ENCODE measurements around the gene SIGLEC8. TPM values are rescaled to one million over a fixed set of nuclear protein-coding genes. Genes with fewer than 3 reads are reported as not detected.
"Not testable (repeated sequence)": the region's sequence is repeated elsewhere in the genome, so short reads cannot be mapped to it uniquely, and the experiment has no call there.

The SIGLEC8 gene
- total RNA-seq, 1 experiment from 2014 or later, result not detected

DNA sequence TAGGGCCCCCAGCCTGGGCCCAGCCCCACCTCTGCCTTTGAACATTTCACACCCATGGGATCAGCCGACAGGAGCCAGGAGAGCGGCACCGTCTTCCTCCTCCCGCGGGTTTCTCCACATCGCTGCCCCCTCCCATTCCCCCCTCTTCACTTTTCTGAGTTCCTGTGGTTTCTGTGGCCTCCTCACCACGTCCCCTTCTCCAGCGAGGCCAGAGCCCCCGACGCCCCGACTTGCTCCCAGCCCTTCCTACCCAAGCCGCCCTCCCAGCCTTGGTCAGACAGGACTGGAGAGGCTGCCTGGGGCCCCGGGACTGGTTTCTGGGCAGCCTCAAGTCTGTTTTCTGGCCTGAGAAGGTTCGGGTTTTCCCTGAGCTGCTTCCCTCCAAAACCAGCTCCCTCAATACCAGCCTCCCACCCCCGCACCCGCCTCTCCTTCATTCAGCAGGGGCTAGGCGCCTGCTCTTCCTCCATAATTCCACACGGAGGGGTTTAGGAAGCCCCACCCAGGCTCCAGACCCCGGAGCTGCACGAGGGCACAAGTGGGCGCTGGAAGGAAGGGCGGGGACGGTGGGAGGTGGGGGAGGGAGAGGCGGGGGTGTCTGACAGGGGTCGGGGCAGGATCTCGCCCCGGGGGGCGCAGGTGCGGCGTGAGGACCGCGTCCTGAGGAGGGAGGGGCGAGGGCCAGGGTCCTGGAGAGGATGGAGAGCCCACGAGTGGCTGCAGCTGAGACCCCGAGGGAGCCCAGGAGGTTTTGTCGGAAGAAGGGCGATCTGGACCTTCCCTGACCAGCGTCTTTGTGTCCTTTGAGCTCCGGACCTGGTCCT is 36.8 kb downstream of the SIGLEC8 start:
- Histone ChIP-seq H3K36me3 (ENCODE audit: control insufficient read depth, insufficient read depth, low read length) (no peaks in the 10 kb centered on the region), H3K9me3 (no peaks in the 10 kb centered on the region), H3K27me3 (replicated peaks; ENCODE audit: control insufficient read depth, insufficient read depth, low read length) (no peaks in the 10 kb centered on the region), H3K4me3 (ENCODE audit: low read depth, low read length) (no peak overlapping the region), H3K4me1 (no peaks in the 10 kb centered on the region)
- POLR2A ChIA-PET, result no interaction called here
- CTCF ChIA-PET, result interaction anchor here (0.5 to 1.9 kb wide), 10 partner anchors 10 to 356 kb away, joined by 3 to 21 read pairs (median 5); no protein-coding TSS in a partner anchor
- H3K4me1 Mint-ChIP-seq (ENCODE audit: low read depth, unreplicated experiment), result no peaks in the 10 kb centered on the region
- no peaks in the 10 kb centered on the region for H3K9me3 Mint-ChIP-seq (ENCODE audit: unreplicated experiment)
- TF ChIP-seq, protein P1, sequence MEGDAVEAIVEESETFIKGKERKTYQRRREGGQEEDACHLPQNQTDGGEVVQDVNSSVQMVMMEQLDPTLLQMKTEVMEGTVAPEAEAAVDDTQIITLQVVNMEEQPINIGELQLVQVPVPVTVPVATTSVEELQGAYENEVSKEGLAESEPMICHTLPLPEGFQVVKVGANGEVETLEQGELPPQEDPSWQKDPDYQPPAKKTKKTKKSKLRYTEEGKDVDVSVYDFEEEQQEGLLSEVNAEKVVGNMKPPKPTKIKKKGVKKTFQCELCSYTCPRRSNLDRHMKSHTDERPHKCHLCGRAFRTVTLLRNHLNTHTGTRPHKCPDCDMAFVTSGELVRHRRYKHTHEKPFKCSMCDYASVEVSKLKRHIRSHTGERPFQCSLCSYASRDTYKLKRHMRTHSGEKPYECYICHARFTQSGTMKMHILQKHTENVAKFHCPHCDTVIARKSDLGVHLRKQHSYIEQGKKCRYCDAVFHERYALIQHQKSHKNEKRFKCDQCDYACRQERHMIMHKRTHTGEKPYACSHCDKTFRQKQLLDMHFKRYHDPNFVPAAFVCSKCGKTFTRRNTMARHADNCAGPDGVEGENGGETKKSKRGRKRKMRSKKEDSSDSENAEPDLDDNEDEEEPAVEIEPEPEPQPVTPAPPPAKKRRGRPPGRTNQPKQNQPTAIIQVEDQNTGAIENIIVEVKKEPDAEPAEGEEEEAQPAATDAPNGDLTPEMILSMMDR (IDR thresholded peaks at IDR 0.05; ENCODE audit: insufficient read depth in 1 of 2, low read depth in 1 of 2, low read length in 1 of 2, severe bottlenecking in 1 of 2, unreplicated experiment in 1 of 2), result no peak
- no peak overlapping the region for H3K27ac Mint-ChIP-seq (ENCODE audit: unreplicated experiment)
- no TSS peak for BruUV-seq (replicated peaks)
- no peak for DNase-seq
- H3K36me3 Mint-ChIP-seq (ENCODE audit: insufficient read depth, unreplicated experiment), result no peaks in the 10 kb centered on the region
- intact Hi-C loops (cut with micrococcal nuclease; ENCODE audit: unreplicated experiment), result loop anchor here (1.0 kb wide), 1 partner anchor 236 kb away; no protein-coding TSS in a partner anchor
- peaks cover 6% of the 10 kb centered on the region for H3K27me3 Mint-ChIP-seq (ENCODE audit: insufficient read depth, unreplicated experiment)
- no peak overlapping the region for H3K4me3 Mint-ChIP-seq (ENCODE audit: unreplicated experiment)

DNA sequence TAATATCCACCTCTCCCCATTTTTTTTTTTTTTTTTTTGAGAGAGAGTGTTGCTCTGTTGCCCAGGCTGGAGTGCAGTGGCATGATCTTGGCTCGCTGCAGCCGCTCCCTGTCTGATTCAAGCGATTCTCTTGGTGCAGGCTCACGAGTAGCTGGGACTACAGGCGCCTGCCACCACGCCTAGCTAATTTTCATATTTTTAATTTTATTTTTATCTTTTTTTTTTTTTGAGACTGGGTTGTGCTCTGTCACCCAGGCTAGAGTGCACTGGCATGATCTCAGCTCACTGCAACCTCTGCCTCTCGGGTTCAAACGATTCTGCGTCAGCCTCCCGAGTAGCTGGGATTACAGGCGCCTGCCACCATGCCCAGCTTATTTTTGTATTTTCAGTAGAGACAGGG is 37.7 kb downstream of the SIGLEC8 start:
- H3K4me3 Mint-ChIP-seq (ENCODE audit: unreplicated experiment); DNase-seq; H3K36me3 Mint-ChIP-seq (ENCODE audit: insufficient read depth, unreplicated experiment); H3K27ac Mint-ChIP-seq (ENCODE audit: unreplicated experiment); H3K4me3 ChIP-seq (ENCODE audit: low read depth, low read length); H3K4me1 Mint-ChIP-seq (ENCODE audit: low read depth, unreplicated experiment); H3K9me3 ChIP-seq; H3K36me3 ChIP-seq (ENCODE audit: control insufficient read depth, insufficient read depth, low read length); H3K4me1 ChIP-seq; BruUV-seq (replicated peaks); POLR2A ChIA-PET; H3K27me3 ChIP-seq (replicated peaks; ENCODE audit: control insufficient read depth, insufficient read depth, low read length); H3K27me3 Mint-ChIP-seq (ENCODE audit: insufficient read depth, unreplicated experiment); H3K9me3 Mint-ChIP-seq (ENCODE audit: unreplicated experiment); intact Hi-C loops (cut with micrococcal nuclease; ENCODE audit: unreplicated experiment): not testable (repeated sequence)
- CTCF ChIA-PET, result interaction anchor here (0.7 kb wide), 1 partner anchor 59 kb away, joined by 3 read pairs; no protein-coding TSS in a partner anchor

DNA sequence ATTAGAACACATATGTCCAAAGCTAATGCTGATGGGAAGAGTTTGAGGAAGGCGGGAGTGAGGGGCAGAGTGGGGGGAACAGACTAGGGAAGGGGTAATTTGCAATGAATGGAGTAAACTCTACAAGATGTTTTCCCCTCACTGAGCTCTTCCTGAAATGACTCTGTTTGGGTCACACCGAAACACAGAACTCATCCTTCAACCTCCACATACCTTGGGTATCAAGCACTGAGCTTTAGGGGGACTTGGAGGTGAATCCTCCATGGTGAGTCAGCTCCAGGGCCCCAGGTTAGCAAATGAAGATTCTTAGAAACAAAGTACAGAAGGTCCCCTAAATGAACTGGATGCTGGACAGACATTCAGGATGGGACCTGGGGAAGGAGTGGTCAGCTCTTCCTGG is 39.5 kb downstream of the SIGLEC8 start:
- Mint-ChIP-seq H3K27me3 (ENCODE audit: insufficient read depth, unreplicated experiment) (peaks cover 8% of the 10 kb centered on the region), H3K4me3 (ENCODE audit: unreplicated experiment) (no peak overlapping the region), H3K9me3 (ENCODE audit: unreplicated experiment) (no peaks in the 10 kb centered on the region), H3K27ac (ENCODE audit: unreplicated experiment) (no peak overlapping the region), H3K36me3 (ENCODE audit: insufficient read depth, unreplicated experiment) (no peaks in the 10 kb centered on the region), H3K4me1 (ENCODE audit: low read depth, unreplicated experiment) (no peaks in the 10 kb centered on the region)
- CTCF ChIA-PET, result interaction anchor here (1.6 kb wide), 1 partner anchor 11 kb away, joined by 3 read pairs; no protein-coding TSS in a partner anchor
- POLR2A ChIA-PET, result no interaction called here
- BruUV-seq (replicated peaks), result no TSS peak
- intact Hi-C loops (cut with micrococcal nuclease; ENCODE audit: unreplicated experiment), result no loop called here
- Histone ChIP-seq H3K4me1 (no peaks in the 10 kb centered on the region), H3K4me3 (ENCODE audit: low read depth, low read length) (no peak overlapping the region), H3K9me3 (no peaks in the 10 kb centered on the region), H3K27me3 (replicated peaks; ENCODE audit: control insufficient read depth, insufficient read depth, low read length) (no peaks in the 10 kb centered on the region), H3K36me3 (ENCODE audit: control insufficient read depth, insufficient read depth, low read length) (no peaks in the 10 kb centered on the region)
- no peak for DNase-seq
- TF ChIP-seq, protein P1 (IDR thresholded peaks at IDR 0.05; ENCODE audit: insufficient read depth in 1 of 2, low read depth in 1 of 2, low read length in 1 of 2, severe bottlenecking in 1 of 2, unreplicated experiment in 1 of 2), result no peak
